ENCODE data around the gene TFE3.

TFE3 gene

GRCh38 chrX:49053223-49054072 lies 10.3 kb upstream of the TFE3 start:
- DNase-seq (ENCODE audit: low read depth), result peak; percentile 57
- TF ChIP-seq CTCF (IDR thresholded peaks at IDR 0.05; ENCODE audit: low read length, missing control alignments), result no peak
- peak overlapping the region; percentile 53 for H3K4me3 ChIP-seq (replicated peaks; ENCODE audit: low read depth, low read length)

- no peak for TF ChIP-seq CTCF (IDR thresholded peaks at IDR 0.05; ENCODE audit: low read length, missing control alignments)
- no peak overlapping the region for H3K4me3 ChIP-seq (replicated peaks; ENCODE audit: low read depth, low read length)
- DNase-seq (ENCODE audit: low read depth), result no peak
These were observed 777 bp upstream of the TFE3 start for GRCh38 chrX:49043987-49044281.

- no peak for DNase-seq (ENCODE audit: low read depth)
- TF ChIP-seq CTCF (IDR thresholded peaks at IDR 0.05; ENCODE audit: low read length, missing control alignments), result no peak
- peak overlapping the region; percentile 68 for H3K4me3 ChIP-seq (replicated peaks; ENCODE audit: low read depth, low read length)
These were observed 457 bp downstream of the TFE3 start for GRCh38 chrX:49042581-49043219.

GRCh38 chrX:49041744-49042580 lies 1.2 kb downstream of the TFE3 start:
- no peak for TF ChIP-seq CTCF (IDR thresholded peaks at IDR 0.05; ENCODE audit: low read length, missing control alignments)
- peak overlapping the region; percentile 68 for H3K4me3 ChIP-seq (replicated peaks; ENCODE audit: low read depth, low read length)
- DNase-seq (ENCODE audit: low read depth), result peak; percentile 52

- DNase-seq (ENCODE audit: low read depth), result peak; percentile 26
- TF ChIP-seq CTCF (IDR thresholded peaks at IDR 0.05; ENCODE audit: low read length, missing control alignments), result no peak
- H3K4me3 ChIP-seq (replicated peaks; ENCODE audit: low read depth, low read length), result peak overlapping the region; percentile 68
These were observed 2.7 kb downstream of the TFE3 start for GRCh38 chrX:49040376-49040955.

GRCh38 chrX:49039598-49040375 lies 3.4 kb downstream of the TFE3 start:
- DNase-seq (ENCODE audit: low read depth), result peak; percentile 94
- no peak for TF ChIP-seq CTCF (IDR thresholded peaks at IDR 0.05; ENCODE audit: low read length, missing control alignments)
- H3K4me3 ChIP-seq (replicated peaks; ENCODE audit: low read depth, low read length), result peak overlapping the region; percentile 68

All from fibroblast of pulmonary artery (primary cell).